ENCODE data around the gene NKG7.
A peak's percentile ranks its signal among the peaks of the same experiment; 100 is the strongest.
"Not testable (repeated sequence)": the region's sequence is repeated elsewhere in the genome, so short reads cannot be mapped to it uniquely, and the experiment has no call there.

The NKG7 gene, protein sequence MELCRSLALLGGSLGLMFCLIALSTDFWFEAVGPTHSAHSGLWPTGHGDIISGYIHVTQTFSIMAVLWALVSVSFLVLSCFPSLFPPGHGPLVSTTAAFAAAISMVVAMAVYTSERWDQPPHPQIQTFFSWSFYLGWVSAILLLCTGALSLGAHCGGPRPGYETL

GRCh38 chr19:51372649-51373504, at the start of gene NKG7:
Gene NKG7, minus strand, starts transcription at chr19:51372654. Its CDS starts 119 bp downstream, at chr19:51372535.
- DNase-seq (peak; percentile 93), ATAC-seq (ENCODE audit: insufficient read depth, low read depth) (peak; percentile 87)
- peak within 1 kb of the TSS; percentile 69 for H3K9ac ChIP-seq (ENCODE audit: low read depth, low read length)

GRCh38 chr19:51422053-51422448, 49.6 kb upstream of the NKG7 start:
- H3K27ac ChIP-seq (ENCODE audit: low read length) = no peak overlapping the region
- H3K4me3 ChIP-seq (ENCODE audit: low read depth in 1 of 2, low read length in 2 of 2) = no peak overlapping the region
- H3K79me2 ChIP-seq (ENCODE audit: insufficient read depth, low read length) = no peaks in the 10 kb centered on the region
- no peaks in the 10 kb centered on the region for H3K27me3 ChIP-seq (ENCODE audit: insufficient read depth, low read length, poor library complexity)
- H3K4me1 ChIP-seq (ENCODE audit: insufficient read depth, low read length) = no peaks in the 10 kb centered on the region
- H4K20me1 ChIP-seq (ENCODE audit: insufficient read depth, low read length) = peaks cover 4% of the 10 kb centered on the region; the same call in 1 of the 2 replicates
- TF ChIP-seq, protein P1, sequence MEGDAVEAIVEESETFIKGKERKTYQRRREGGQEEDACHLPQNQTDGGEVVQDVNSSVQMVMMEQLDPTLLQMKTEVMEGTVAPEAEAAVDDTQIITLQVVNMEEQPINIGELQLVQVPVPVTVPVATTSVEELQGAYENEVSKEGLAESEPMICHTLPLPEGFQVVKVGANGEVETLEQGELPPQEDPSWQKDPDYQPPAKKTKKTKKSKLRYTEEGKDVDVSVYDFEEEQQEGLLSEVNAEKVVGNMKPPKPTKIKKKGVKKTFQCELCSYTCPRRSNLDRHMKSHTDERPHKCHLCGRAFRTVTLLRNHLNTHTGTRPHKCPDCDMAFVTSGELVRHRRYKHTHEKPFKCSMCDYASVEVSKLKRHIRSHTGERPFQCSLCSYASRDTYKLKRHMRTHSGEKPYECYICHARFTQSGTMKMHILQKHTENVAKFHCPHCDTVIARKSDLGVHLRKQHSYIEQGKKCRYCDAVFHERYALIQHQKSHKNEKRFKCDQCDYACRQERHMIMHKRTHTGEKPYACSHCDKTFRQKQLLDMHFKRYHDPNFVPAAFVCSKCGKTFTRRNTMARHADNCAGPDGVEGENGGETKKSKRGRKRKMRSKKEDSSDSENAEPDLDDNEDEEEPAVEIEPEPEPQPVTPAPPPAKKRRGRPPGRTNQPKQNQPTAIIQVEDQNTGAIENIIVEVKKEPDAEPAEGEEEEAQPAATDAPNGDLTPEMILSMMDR (IDR thresholded peaks at IDR 0.05; ENCODE audit: borderline replicate concordance, extremely low read depth, low read length, poor library complexity, severe bottlenecking) = peak; percentile 99
- no peak for TF ChIP-seq EZH2 (IDR thresholded peaks at IDR 0.05; ENCODE audit: borderline replicate concordance, low read depth, low read length, severe bottlenecking)
- H3K9me3 ChIP-seq (ENCODE audit: insufficient read depth, low read length, severe bottlenecking) = no peaks in the 10 kb centered on the region
- H3K4me2 ChIP-seq (ENCODE audit: insufficient read depth, low read length) = no peak overlapping the region
- ATAC-seq (ENCODE audit: insufficient read depth, low read depth) (peak; percentile 90), DNase-seq (peak; percentile 85)
- no peaks in the 10 kb centered on the region for H3K36me3 ChIP-seq (ENCODE audit: insufficient read depth, low read length)
- no peak overlapping the region for H3K9ac ChIP-seq (ENCODE audit: low read depth, low read length)
- H2AFZ ChIP-seq (ENCODE audit: low read depth, low read length) = no peak overlapping the region

More at GRCh38 chr19:51372649-51373504, at the start of gene NKG7:
- H3K4me1 ChIP-seq (ENCODE audit: insufficient read depth, low read length) = peaks cover 62% of the 10 kb centered on the region
- TF ChIP-seq, protein P1 (IDR thresholded peaks at IDR 0.05; ENCODE audit: borderline replicate concordance, extremely low read depth, low read length, poor library complexity, severe bottlenecking) = no peak
- TF ChIP-seq EZH2 (IDR thresholded peaks at IDR 0.05; ENCODE audit: borderline replicate concordance, low read depth, low read length, severe bottlenecking) = no peak
- peak within 1 kb of the TSS; percentile 48 for H2AFZ ChIP-seq (ENCODE audit: low read depth, low read length)
- H3K36me3 ChIP-seq (ENCODE audit: insufficient read depth, low read length) = no peaks in the 10 kb centered on the region
- peak within 1 kb of the TSS; percentile 89 for H3K27ac ChIP-seq (ENCODE audit: low read length)
- H4K20me1 ChIP-seq (ENCODE audit: insufficient read depth, low read length) = no peaks in the 10 kb centered on the region
- H3K79me2 ChIP-seq (ENCODE audit: insufficient read depth, low read length) = peaks cover 5% of the 10 kb centered on the region; the same call in 1 of the 2 replicates
- H3K27me3 ChIP-seq (ENCODE audit: insufficient read depth, low read length, poor library complexity) = no peaks in the 10 kb centered on the region
- H3K4me2 ChIP-seq (ENCODE audit: insufficient read depth, low read length) = peak within 1 kb of the TSS; percentile 83
- H3K4me3 ChIP-seq (ENCODE audit: low read depth in 1 of 2, low read length in 2 of 2) = peak within 1 kb of the TSS; percentile 7 to 57; a peak in 3 of 4 replicates
- H3K9me3 ChIP-seq (ENCODE audit: insufficient read depth, low read length, severe bottlenecking) = no peaks in the 10 kb centered on the region

DNA sequence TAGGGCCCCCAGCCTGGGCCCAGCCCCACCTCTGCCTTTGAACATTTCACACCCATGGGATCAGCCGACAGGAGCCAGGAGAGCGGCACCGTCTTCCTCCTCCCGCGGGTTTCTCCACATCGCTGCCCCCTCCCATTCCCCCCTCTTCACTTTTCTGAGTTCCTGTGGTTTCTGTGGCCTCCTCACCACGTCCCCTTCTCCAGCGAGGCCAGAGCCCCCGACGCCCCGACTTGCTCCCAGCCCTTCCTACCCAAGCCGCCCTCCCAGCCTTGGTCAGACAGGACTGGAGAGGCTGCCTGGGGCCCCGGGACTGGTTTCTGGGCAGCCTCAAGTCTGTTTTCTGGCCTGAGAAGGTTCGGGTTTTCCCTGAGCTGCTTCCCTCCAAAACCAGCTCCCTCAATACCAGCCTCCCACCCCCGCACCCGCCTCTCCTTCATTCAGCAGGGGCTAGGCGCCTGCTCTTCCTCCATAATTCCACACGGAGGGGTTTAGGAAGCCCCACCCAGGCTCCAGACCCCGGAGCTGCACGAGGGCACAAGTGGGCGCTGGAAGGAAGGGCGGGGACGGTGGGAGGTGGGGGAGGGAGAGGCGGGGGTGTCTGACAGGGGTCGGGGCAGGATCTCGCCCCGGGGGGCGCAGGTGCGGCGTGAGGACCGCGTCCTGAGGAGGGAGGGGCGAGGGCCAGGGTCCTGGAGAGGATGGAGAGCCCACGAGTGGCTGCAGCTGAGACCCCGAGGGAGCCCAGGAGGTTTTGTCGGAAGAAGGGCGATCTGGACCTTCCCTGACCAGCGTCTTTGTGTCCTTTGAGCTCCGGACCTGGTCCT, 49.0 kb upstream of the NKG7 start:
- no peak overlapping the region for H3K9ac ChIP-seq (ENCODE audit: low read depth, low read length)
- no peak for DNase-seq

GRCh38 chr19:51420511-51420910, 48.1 kb upstream of the NKG7 start:
- not testable (repeated sequence) for H3K9me3 ChIP-seq (ENCODE audit: insufficient read depth, low read length, severe bottlenecking); H2AFZ ChIP-seq (ENCODE audit: low read depth, low read length); DNase-seq; H3K4me1 ChIP-seq (ENCODE audit: insufficient read depth, low read length); H3K79me2 ChIP-seq (ENCODE audit: insufficient read depth, low read length); H3K27me3 ChIP-seq (ENCODE audit: insufficient read depth, low read length, poor library complexity); H4K20me1 ChIP-seq (ENCODE audit: insufficient read depth, low read length); H3K27ac ChIP-seq (ENCODE audit: low read length); H3K9ac ChIP-seq (ENCODE audit: low read depth, low read length); H3K36me3 ChIP-seq (ENCODE audit: insufficient read depth, low read length); ATAC-seq (ENCODE audit: insufficient read depth, low read depth); H3K4me2 ChIP-seq (ENCODE audit: insufficient read depth, low read length); H3K4me3 ChIP-seq (ENCODE audit: low read depth in 1 of 2, low read length in 2 of 2)

More for the DNA sequence above, 49.0 kb upstream of the NKG7 start:
- ATAC-seq (ENCODE audit: insufficient read depth, low read depth) = peak; percentile 40; the same call in 1 of the 3 replicates
- H3K27ac ChIP-seq (ENCODE audit: low read length) = no peak overlapping the region
- no peak overlapping the region for H2AFZ ChIP-seq (ENCODE audit: low read depth, low read length)
- H3K4me2 ChIP-seq (ENCODE audit: insufficient read depth, low read length) = no peak overlapping the region
- H3K4me1 ChIP-seq (ENCODE audit: insufficient read depth, low read length) = no peaks in the 10 kb centered on the region
- no peaks in the 10 kb centered on the region for H3K9me3 ChIP-seq (ENCODE audit: insufficient read depth, low read length, severe bottlenecking)
- no peak overlapping the region for H3K4me3 ChIP-seq (ENCODE audit: low read depth in 1 of 2, low read length in 2 of 2)
- H3K27me3 ChIP-seq (ENCODE audit: insufficient read depth, low read length, poor library complexity) = no peaks in the 10 kb centered on the region
- peaks cover 4% of the 10 kb centered on the region; the same call in 1 of the 2 replicates for H4K20me1 ChIP-seq (ENCODE audit: insufficient read depth, low read length)
- no peaks in the 10 kb centered on the region for H3K36me3 ChIP-seq (ENCODE audit: insufficient read depth, low read length)
- H3K79me2 ChIP-seq (ENCODE audit: insufficient read depth, low read length) = no peaks in the 10 kb centered on the region
- no peak for TF ChIP-seq EZH2 (IDR thresholded peaks at IDR 0.05; ENCODE audit: borderline replicate concordance, low read depth, low read length, severe bottlenecking)
- TF ChIP-seq, protein P1 (IDR thresholded peaks at IDR 0.05; ENCODE audit: borderline replicate concordance, extremely low read depth, low read length, poor library complexity, severe bottlenecking) = no peak

All from DND-41 (cell line).